DMS53 treated with DMSO at 0.1 percent for 48 hours (cell line): ENCODE measurements around the gene LMBRD2.

ENCODE experiments used
- DNase-seq: peaks from one replicate; lab custom pipeline; 2025; ENCODE audit not compliant: unreplicated experiment; lab: John Stamatoyannopoulos, UW

Gene LMBRD2

DNA sequence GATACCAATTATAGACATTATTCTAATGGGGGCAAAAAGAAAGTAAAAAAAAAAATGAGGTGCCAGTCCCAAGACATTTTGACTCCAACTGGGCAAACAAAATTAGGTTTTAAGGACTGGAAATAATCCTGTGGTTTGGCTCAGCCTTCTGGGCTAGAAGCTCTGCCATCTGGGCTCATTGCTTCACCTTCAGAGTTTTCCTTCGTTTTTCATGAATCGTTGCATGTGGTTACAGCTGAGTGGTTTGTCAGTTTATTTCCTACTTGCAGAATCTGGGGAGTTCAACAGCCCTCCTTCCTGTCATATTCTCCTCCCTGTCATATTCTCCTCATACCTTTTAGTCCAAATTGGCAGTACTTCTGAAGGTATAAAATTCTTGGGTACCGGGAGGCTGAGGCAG lies 97.0 kb downstream of the LMBRD2 start:
- DNase-seq = no peak

DNA sequence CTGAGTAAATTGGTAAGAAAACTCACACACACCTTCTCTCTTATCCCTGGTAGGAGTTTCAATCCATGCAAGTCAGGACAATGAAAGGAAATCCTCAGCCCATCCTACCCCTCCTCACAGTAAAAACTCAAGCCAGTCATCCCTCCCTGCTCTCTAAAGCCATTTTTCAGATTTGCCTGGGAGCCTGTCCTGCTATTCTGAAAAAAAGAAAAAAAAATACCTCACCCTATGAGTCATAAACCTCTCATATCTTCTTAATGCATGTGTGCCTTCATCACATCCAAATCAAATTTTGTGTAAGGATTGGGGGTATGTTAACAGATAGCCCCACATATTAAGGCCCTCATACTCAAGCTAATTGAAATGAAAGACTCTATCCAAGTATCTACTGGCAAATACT lies 99.1 kb downstream of the LMBRD2 start:
- no peak for DNase-seq

GRCh38 chr5:36049949-36050348 lies 101.7 kb downstream of the LMBRD2 start:
- no peak for DNase-seq
